ENCODE results near the gene EIF2AK3. TPM values are rescaled to one million over a fixed set of nuclear protein-coding genes. Genes with fewer than 3 reads are reported as not detected.

Gene EIF2AK3
- total RNA-seq, 1 experiment from 2014 or later, result 19.3 TPM

GRCh38 chr2:88673363-88673762 is 46.1 kb upstream of the EIF2AK3 start:
- no peak overlapping the region for H4K8ac ChIP-seq (replicated peaks; ENCODE audit: insufficient read length, low read depth, low read length)
- Mint-ChIP-seq H3K36me3 (ENCODE audit: insufficient read depth in 1 of 3, low read depth in 3 of 3) (no peaks in the 10 kb centered on the region), H3K9me3 (no peaks in the 10 kb centered on the region; a peak in 1 of 5 replicates), H3K4me3 (no peak overlapping the region), H3K27ac (0 out of 7 replicates have a peak overlapping the region, but pooled peaks of 1 of the 3 experiments have one; percentile 11), H3K27me3 (ENCODE audit: low read depth) (peaks cover 2% of the 10 kb centered on the region; the same call in 1 of the 2 replicates), H3K4me1 (peaks cover 3 to 5% of the 10 kb centered on the region in 2 experiments; a peak in 2 of 4 replicates)
- no peaks in the 10 kb centered on the region for H3K27me3 ChIP-seq (ENCODE audit: insufficient read depth, low read length)
- H3K23ac ChIP-seq (ENCODE audit: insufficient read length, low read depth, low read length), result no peak overlapping the region
- no peak overlapping the region for H4K5ac ChIP-seq (ENCODE audit: insufficient read length, low read depth, low read length)
- DNase-seq, result no peak
- no peaks in the 10 kb centered on the region for H4K20me1 ChIP-seq (ENCODE audit: control insufficient read depth, insufficient read depth, insufficient read length)
- no peak overlapping the region for H2AK5ac ChIP-seq (ENCODE audit: insufficient read length, low read length)
- no peak overlapping the region for H3K18ac ChIP-seq (ENCODE audit: insufficient read length, low read depth, low read length)
- no peaks in the 10 kb centered on the region for H3K23me2 ChIP-seq (ENCODE audit: insufficient read length, low read depth, low read length, poor library complexity, severe bottlenecking)
- H3K79me1 ChIP-seq (ENCODE audit: insufficient read depth, low read depth, low read length, poor library complexity, severe bottlenecking), result no peaks in the 10 kb centered on the region
- no peak overlapping the region for H2BK20ac ChIP-seq (ENCODE audit: low read depth, low read length, poor library complexity, severe bottlenecking)
- H2BK5ac ChIP-seq (ENCODE audit: insufficient read length, low read length), result no peak overlapping the region
- TF ChIP-seq, protein P1, sequence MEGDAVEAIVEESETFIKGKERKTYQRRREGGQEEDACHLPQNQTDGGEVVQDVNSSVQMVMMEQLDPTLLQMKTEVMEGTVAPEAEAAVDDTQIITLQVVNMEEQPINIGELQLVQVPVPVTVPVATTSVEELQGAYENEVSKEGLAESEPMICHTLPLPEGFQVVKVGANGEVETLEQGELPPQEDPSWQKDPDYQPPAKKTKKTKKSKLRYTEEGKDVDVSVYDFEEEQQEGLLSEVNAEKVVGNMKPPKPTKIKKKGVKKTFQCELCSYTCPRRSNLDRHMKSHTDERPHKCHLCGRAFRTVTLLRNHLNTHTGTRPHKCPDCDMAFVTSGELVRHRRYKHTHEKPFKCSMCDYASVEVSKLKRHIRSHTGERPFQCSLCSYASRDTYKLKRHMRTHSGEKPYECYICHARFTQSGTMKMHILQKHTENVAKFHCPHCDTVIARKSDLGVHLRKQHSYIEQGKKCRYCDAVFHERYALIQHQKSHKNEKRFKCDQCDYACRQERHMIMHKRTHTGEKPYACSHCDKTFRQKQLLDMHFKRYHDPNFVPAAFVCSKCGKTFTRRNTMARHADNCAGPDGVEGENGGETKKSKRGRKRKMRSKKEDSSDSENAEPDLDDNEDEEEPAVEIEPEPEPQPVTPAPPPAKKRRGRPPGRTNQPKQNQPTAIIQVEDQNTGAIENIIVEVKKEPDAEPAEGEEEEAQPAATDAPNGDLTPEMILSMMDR (conservative IDR thresholded peaks at IDR 0.05), result no peak
- no peak overlapping the region for H3K56ac ChIP-seq (ENCODE audit: insufficient read length, low read depth, low read length)
- H3T11ph ChIP-seq (ENCODE audit: low read length), result no peak overlapping the region
- no peak overlapping the region for H4K91ac ChIP-seq (ENCODE audit: insufficient read length, low read depth, low read length)
- no CpG with 5 or more reads among the region's 1 CpG for WGBS (ENCODE audit: extremely low coverage, insufficient read length, low lambda C conversion rate)
- no peaks in the 10 kb centered on the region for H3K9me3 ChIP-seq (ENCODE audit: control insufficient read depth, low read depth, low read length)
- H3K27ac ChIP-seq (ENCODE audit: insufficient read length, low read depth, low read length), result no peak overlapping the region
- H3K9ac ChIP-seq (ENCODE audit: extremely low read depth, insufficient read length, low read length), result no peak overlapping the region
- H3K14ac ChIP-seq (ENCODE audit: insufficient read depth, low read length), result no peak overlapping the region
- H3K79me2 ChIP-seq (ENCODE audit: insufficient read depth, low read length), result no peaks in the 10 kb centered on the region
- no peaks in the 10 kb centered on the region for H3K4me1 ChIP-seq (ENCODE audit: insufficient read depth, low read length)
- H3K4ac ChIP-seq (ENCODE audit: low read depth, low read length), result no peak overlapping the region
- H2BK12ac ChIP-seq (ENCODE audit: insufficient read length, low read depth, low read length), result no peak overlapping the region
- H2BK15ac ChIP-seq (ENCODE audit: low read depth, low read length), result no peak overlapping the region
- no peak overlapping the region for H2AFZ ChIP-seq (ENCODE audit: low read length)
- no peak overlapping the region for H2BK120ac ChIP-seq (ENCODE audit: low read depth, low read length, poor library complexity, severe bottlenecking)
- no peak overlapping the region for H3K4me2 ChIP-seq (ENCODE audit: insufficient read depth, insufficient read length, low read length)
